Measurements from ENCODE around the gene TRAPPC3L.

TRAPPC3L gene

GRCh38 chr6:116556065-116556464 is 10.6 kb upstream of the TRAPPC3L start:
- no peaks in the 10 kb centered on the region for H3K4me1 ChIP-seq (ENCODE audit: insufficient read depth, low read length)
- no peak overlapping the region for H3K9ac ChIP-seq (ENCODE audit: low read depth, low read length)
- H3K36me3 ChIP-seq (ENCODE audit: insufficient read depth, low read depth, low read length) = no peaks in the 10 kb centered on the region
- no peaks in the 10 kb centered on the region for H3K27me3 ChIP-seq (ENCODE audit: insufficient read depth, low read length)
- no peak overlapping the region for H3K27ac ChIP-seq (ENCODE audit: low read length)
- no peaks in the 10 kb centered on the region for H3K9me3 ChIP-seq (ENCODE audit: insufficient read depth, low read depth, low read length)
- H3K4me3 ChIP-seq (ENCODE audit: low read length) = no peak overlapping the region

GRCh38 chr6:116553451-116553850 is 8.0 kb upstream of the TRAPPC3L start, which contains the start of gene CALHM4:
Gene CALHM4 (plus strand): TSS chr6:116553751. CDS start chr6:116553794, 43 bp downstream.
- no peaks in the 10 kb centered on the region for H3K27me3 ChIP-seq (ENCODE audit: insufficient read depth, low read length)
- no peaks in the 10 kb centered on the region for H3K36me3 ChIP-seq (ENCODE audit: insufficient read depth, low read depth, low read length)
- H3K4me3 ChIP-seq (ENCODE audit: low read length) = no peak within 1 kb of the TSS
- no peaks in the 10 kb centered on the region for H3K9me3 ChIP-seq (ENCODE audit: insufficient read depth, low read depth, low read length)
- no peak within 1 kb of the TSS for H3K27ac ChIP-seq (ENCODE audit: low read length)
- H3K9ac ChIP-seq (ENCODE audit: low read depth, low read length) = no peak within 1 kb of the TSS
- no peaks in the 10 kb centered on the region for H3K4me1 ChIP-seq (ENCODE audit: insufficient read depth, low read length)

- Histone ChIP-seq H3K9me3 (ENCODE audit: insufficient read depth, low read depth, low read length) (no peaks in the 10 kb centered on the region), H3K4me1 (ENCODE audit: insufficient read depth, low read length) (no peaks in the 10 kb centered on the region), H3K36me3 (ENCODE audit: insufficient read depth, low read depth, low read length) (no peaks in the 10 kb centered on the region), H3K27ac (ENCODE audit: low read length) (no peak overlapping the region), H3K27me3 (ENCODE audit: insufficient read depth, low read length) (no peaks in the 10 kb centered on the region), H3K9ac (ENCODE audit: low read depth, low read length) (no peak overlapping the region), H3K4me3 (ENCODE audit: low read length) (no peak overlapping the region)
Measured at GRCh38 chr6:116550796-116551195, 5.3 kb upstream of the TRAPPC3L start.

- Histone ChIP-seq H3K27ac (ENCODE audit: low read length) (no peak overlapping the region), H3K9me3 (ENCODE audit: insufficient read depth, low read depth, low read length) (no peaks in the 10 kb centered on the region), H3K4me1 (ENCODE audit: insufficient read depth, low read length) (no peaks in the 10 kb centered on the region), H3K36me3 (ENCODE audit: insufficient read depth, low read depth, low read length) (no peaks in the 10 kb centered on the region), H3K4me3 (ENCODE audit: low read length) (no peak overlapping the region), H3K27me3 (ENCODE audit: insufficient read depth, low read length) (no peaks in the 10 kb centered on the region), H3K9ac (ENCODE audit: low read depth, low read length) (no peak overlapping the region)
Measured at GRCh38 chr6:116547358-116547757, 1.9 kb upstream of the TRAPPC3L start.

GRCh38 chr6:116543149-116543548 is 2.3 kb downstream of the TRAPPC3L start:
- Histone ChIP-seq H3K4me1 (ENCODE audit: insufficient read depth, low read length) (no peaks in the 10 kb centered on the region), H3K9ac (ENCODE audit: low read depth, low read length) (no peak overlapping the region), H3K4me3 (ENCODE audit: low read length) (no peak overlapping the region), H3K36me3 (ENCODE audit: insufficient read depth, low read depth, low read length) (no peaks in the 10 kb centered on the region), H3K27ac (ENCODE audit: low read length) (no peak overlapping the region), H3K27me3 (ENCODE audit: insufficient read depth, low read length) (no peaks in the 10 kb centered on the region), H3K9me3 (ENCODE audit: insufficient read depth, low read depth, low read length) (no peaks in the 10 kb centered on the region)

GRCh38 chr6:116542426-116542825 is 3.1 kb downstream of the TRAPPC3L start:
- Histone ChIP-seq H3K27me3 (ENCODE audit: insufficient read depth, low read length) (no peaks in the 10 kb centered on the region), H3K36me3 (ENCODE audit: insufficient read depth, low read depth, low read length) (no peaks in the 10 kb centered on the region), H3K9ac (ENCODE audit: low read depth, low read length) (no peak overlapping the region), H3K4me3 (ENCODE audit: low read length) (no peak overlapping the region), H3K4me1 (ENCODE audit: insufficient read depth, low read length) (no peaks in the 10 kb centered on the region), H3K9me3 (ENCODE audit: insufficient read depth, low read depth, low read length) (no peaks in the 10 kb centered on the region), H3K27ac (ENCODE audit: low read length) (no peak overlapping the region)

- H3K9me3 ChIP-seq (ENCODE audit: insufficient read depth, low read depth, low read length) = no peaks in the 10 kb centered on the region
- no peaks in the 10 kb centered on the region for H3K27me3 ChIP-seq (ENCODE audit: insufficient read depth, low read length)
- H3K36me3 ChIP-seq (ENCODE audit: insufficient read depth, low read depth, low read length) = no peaks in the 10 kb centered on the region
- H3K4me3 ChIP-seq (ENCODE audit: low read length) = no peak overlapping the region
- peaks cover 14% of the 10 kb centered on the region for H3K4me1 ChIP-seq (ENCODE audit: insufficient read depth, low read length)
- H3K27ac ChIP-seq (ENCODE audit: low read length) = no peak overlapping the region
- H3K9ac ChIP-seq (ENCODE audit: low read depth, low read length) = no peak overlapping the region
Measured at GRCh38 chr6:116536216-116536621, 9.3 kb downstream of the TRAPPC3L start.

- H3K9me3 ChIP-seq (ENCODE audit: insufficient read depth, low read depth, low read length) = no peaks in the 10 kb centered on the region
- H3K27ac ChIP-seq (ENCODE audit: low read length) = no peak overlapping the region
- no peak overlapping the region for H3K9ac ChIP-seq (ENCODE audit: low read depth, low read length)
Measured at GRCh38 chr6:116535109-116535508, 10.4 kb downstream of the TRAPPC3L start.

GRCh38 chr6:116533233-116533957 is 12.1 kb downstream of the TRAPPC3L start:
- Histone ChIP-seq H3K4me3 (ENCODE audit: low read length) (no peak overlapping the region), H3K9ac (ENCODE audit: low read depth, low read length) (no peak overlapping the region), H3K36me3 (ENCODE audit: insufficient read depth, low read depth, low read length) (no peaks in the 10 kb centered on the region), H3K4me1 (ENCODE audit: insufficient read depth, low read length) (peaks cover 34% of the 10 kb centered on the region), H3K9me3 (ENCODE audit: insufficient read depth, low read depth, low read length) (no peaks in the 10 kb centered on the region), H3K27ac (ENCODE audit: low read length) (no peak overlapping the region), H3K27me3 (ENCODE audit: insufficient read depth, low read length) (no peaks in the 10 kb centered on the region)

More at GRCh38 chr6:116535109-116535508, 10.4 kb downstream of the TRAPPC3L start:
- Histone ChIP-seq H3K4me1 (ENCODE audit: insufficient read depth, low read length) (peaks cover 22% of the 10 kb centered on the region), H3K4me3 (ENCODE audit: low read length) (no peak overlapping the region), H3K27me3 (ENCODE audit: insufficient read depth, low read length) (no peaks in the 10 kb centered on the region), H3K36me3 (ENCODE audit: insufficient read depth, low read depth, low read length) (no peaks in the 10 kb centered on the region)

- H3K4me1 ChIP-seq (ENCODE audit: insufficient read depth, low read length) = peaks cover 34% of the 10 kb centered on the region
- no peaks in the 10 kb centered on the region for H3K27me3 ChIP-seq (ENCODE audit: insufficient read depth, low read length)
- no peak overlapping the region for H3K4me3 ChIP-seq (ENCODE audit: low read length)
- H3K36me3 ChIP-seq (ENCODE audit: insufficient read depth, low read depth, low read length) = no peaks in the 10 kb centered on the region
- H3K9me3 ChIP-seq (ENCODE audit: insufficient read depth, low read depth, low read length) = no peaks in the 10 kb centered on the region
- H3K9ac ChIP-seq (ENCODE audit: low read depth, low read length) = no peak overlapping the region
- H3K27ac ChIP-seq (ENCODE audit: low read length) = no peak overlapping the region
Measured at GRCh38 chr6:116531675-116532570, 13.6 kb downstream of the TRAPPC3L start.

- H3K27ac ChIP-seq (ENCODE audit: low read length) = no peak overlapping the region
- H3K4me3 ChIP-seq (ENCODE audit: low read length) = no peak overlapping the region; the same call in 1 of the 2 replicates
- peaks cover 34% of the 10 kb centered on the region for H3K4me1 ChIP-seq (ENCODE audit: insufficient read depth, low read length)
- H3K27me3 ChIP-seq (ENCODE audit: insufficient read depth, low read length) = no peaks in the 10 kb centered on the region
- no peak overlapping the region for H3K9ac ChIP-seq (ENCODE audit: low read depth, low read length)
- H3K36me3 ChIP-seq (ENCODE audit: insufficient read depth, low read depth, low read length) = no peaks in the 10 kb centered on the region
- no peaks in the 10 kb centered on the region for H3K9me3 ChIP-seq (ENCODE audit: insufficient read depth, low read depth, low read length)
Measured at GRCh38 chr6:116530436-116530835, 15.0 kb downstream of the TRAPPC3L start.
